Suprapubic skin (tissue), 4 donors: ENCODE data around the gene LIMS2.

Experiments used
- CTCF ChIP-seq, 2 donors: fragments of 200-600 bp in 1 of 2; fragments of 450-650 bp in 1 of 2; sonication (generic) in 1 of 2; IDR thresholded peaks; one replicate each; pipeline ENCODE4 v1.5.1; 2016 to 2019; ENCODE audit warnings: antibody characterized with exemption in 2 of 2, mild to moderate bottlenecking in 1 of 2, moderate library complexity in 1 of 2
- EP300 ChIP-seq: sonication (generic); formaldehyde crosslinking; IDR thresholded peaks from one replicate; pipeline ENCODE4 v1.6.1; 2017; ENCODE audit warnings: antibody characterized with exemption
- POLR2A ChIP-seq, 2 donors: fragments of 450-650 bp; IDR thresholded peaks; one replicate each; pipeline ENCODE4 v1.6.1; 2017; ENCODE audit warnings: antibody characterized with exemption in 2 of 2, mild to moderate bottlenecking in 2 of 2, moderate library complexity in 2 of 2
- POLR2AphosphoS5 ChIP-seq, 3 donors: sonication (generic); formaldehyde crosslinking; IDR thresholded peaks; one replicate each; pipeline ENCODE4 v1.6.1; 2017; ENCODE audit warnings: antibody characterized with exemption in 3 of 3

DNA sequence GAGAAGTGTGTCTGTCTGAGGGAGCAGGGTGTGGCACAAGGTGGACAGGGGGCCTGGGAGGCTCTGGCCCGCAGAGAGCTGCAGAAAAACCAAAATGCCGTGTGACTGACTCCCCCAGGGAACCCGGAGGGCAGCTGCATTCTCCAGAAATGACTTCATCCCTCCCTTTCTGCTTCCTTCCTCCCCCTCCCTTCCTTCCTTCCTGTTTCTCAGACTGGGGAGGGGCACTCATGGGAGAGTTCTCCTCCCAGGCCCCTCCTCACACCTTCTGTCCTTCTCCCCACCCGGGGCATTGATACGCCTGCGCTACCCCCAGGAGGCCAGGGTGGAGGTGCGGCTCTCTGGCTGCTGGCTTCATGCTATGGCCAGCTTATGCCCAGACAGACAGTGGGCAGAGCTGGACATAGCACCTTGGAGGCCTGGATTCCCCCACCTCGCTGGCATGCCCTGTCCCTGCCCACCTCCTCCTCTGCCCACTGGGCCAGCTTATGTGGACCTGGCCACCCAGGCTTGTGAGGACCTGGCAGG lies 37.5 kb downstream of the LIMS2 start:
- TF ChIP-seq CTCF (IDR thresholded peaks at IDR 0.05): no peak
- TF ChIP-seq POLR2AphosphoS5 (IDR thresholded peaks at IDR 0.05): no peak
- no peak for TF ChIP-seq POLR2A (IDR thresholded peaks at IDR 0.05)
- no peak for TF ChIP-seq EP300
